NB4 (cell line): ENCODE results near the gene HSPG2.

ENCODE experiments used
- TF ChIP-seq, protein P1 (sequence below): IDR thresholded peaks from one replicate; pipeline ENCODE4 v1.5.1; 2012; ENCODE audit warnings: low read depth, low read length
- TF ChIP-seq, protein P2 (sequence below): IDR thresholded peaks from 2 replicates; pipeline ENCODE4 v1.6.1; 2011; ENCODE audit warnings: low read depth, low read length

DNA sequence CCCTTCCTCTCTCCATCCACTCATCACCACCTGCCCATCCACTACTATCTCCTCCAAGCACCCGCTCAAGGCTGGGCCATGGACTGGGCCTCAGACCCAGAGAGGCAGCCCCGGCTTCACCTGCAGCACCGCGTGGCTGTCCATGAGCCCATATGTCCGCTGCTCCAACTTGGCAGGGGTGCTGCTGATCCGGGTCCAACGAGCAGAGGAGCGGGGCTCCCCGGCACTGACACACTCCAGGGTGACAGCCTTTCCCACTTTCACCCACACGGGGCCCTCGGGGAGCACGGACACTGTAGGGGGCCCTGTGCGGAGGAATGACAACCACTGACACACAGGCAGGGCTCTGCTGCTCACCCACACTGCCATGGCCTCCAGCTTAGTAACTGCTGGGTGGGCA, 96.1 kb downstream of the HSPG2 start:
- TF ChIP-seq, protein P1, sequence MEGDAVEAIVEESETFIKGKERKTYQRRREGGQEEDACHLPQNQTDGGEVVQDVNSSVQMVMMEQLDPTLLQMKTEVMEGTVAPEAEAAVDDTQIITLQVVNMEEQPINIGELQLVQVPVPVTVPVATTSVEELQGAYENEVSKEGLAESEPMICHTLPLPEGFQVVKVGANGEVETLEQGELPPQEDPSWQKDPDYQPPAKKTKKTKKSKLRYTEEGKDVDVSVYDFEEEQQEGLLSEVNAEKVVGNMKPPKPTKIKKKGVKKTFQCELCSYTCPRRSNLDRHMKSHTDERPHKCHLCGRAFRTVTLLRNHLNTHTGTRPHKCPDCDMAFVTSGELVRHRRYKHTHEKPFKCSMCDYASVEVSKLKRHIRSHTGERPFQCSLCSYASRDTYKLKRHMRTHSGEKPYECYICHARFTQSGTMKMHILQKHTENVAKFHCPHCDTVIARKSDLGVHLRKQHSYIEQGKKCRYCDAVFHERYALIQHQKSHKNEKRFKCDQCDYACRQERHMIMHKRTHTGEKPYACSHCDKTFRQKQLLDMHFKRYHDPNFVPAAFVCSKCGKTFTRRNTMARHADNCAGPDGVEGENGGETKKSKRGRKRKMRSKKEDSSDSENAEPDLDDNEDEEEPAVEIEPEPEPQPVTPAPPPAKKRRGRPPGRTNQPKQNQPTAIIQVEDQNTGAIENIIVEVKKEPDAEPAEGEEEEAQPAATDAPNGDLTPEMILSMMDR: no peak
- TF ChIP-seq, protein P2, sequence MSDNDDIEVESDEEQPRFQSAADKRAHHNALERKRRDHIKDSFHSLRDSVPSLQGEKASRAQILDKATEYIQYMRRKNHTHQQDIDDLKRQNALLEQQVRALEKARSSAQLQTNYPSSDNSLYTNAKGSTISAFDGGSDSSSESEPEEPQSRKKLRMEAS: no peak
